Measurements from ENCODE around the gene WDR20.
A peak's percentile ranks its signal among the peaks of the same experiment; 100 is the strongest.
"Not testable (repeated sequence)": the region's sequence is repeated elsewhere in the genome, so short reads cannot be mapped to it uniquely, and the experiment has no call there.

Gene WDR20

DNA sequence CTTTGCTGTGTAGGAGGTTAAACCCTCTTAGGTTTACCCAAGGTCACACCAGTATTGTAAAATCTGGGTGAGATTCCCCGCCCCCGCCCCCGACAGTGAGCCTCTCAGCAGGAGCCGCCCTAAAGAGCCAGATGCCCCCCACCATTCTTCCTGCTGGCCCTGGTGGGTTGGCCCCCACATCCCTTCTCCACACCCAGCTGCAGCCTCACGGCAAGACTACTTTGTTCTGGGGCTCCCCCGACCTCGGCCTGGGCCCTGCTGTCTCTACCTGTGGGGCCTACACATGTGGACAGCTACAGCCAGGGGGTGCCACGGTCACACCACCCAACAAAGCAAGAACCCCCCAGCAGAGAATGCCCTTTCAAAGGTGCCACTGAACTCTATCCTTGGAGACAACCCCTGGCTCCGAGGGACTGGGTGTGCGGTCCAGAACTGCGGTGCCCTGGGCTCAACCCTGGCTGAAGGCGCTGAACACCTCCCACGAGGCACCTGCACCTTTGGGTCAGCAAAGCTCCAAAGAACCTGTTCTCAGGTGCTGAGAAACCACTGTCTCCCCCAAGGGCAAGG is 82.4 kb downstream of the WDR20 start:
- no peak for DNase-seq

DNA sequence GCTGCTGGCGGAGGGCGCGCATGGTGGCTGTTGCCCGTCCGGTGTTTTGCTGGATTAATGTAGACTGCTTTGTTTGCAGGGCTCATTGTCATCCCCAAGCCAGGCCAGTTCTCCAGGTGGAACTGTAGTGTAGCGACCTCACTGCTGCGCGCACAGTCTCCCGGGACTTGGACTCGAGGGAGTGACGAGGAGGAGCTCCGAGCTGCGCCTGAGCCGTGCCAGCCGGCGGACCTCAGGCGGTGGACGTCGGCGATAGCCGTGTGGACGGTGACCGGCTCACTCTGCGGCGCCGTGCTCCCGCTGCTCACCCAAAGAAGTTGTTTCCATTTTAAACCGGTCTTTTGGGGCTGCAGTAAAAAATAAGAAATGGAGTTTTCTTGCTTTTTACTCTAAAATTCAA is 83.1 kb downstream of the WDR20 start:
- DNase-seq, result no peak

DNA sequence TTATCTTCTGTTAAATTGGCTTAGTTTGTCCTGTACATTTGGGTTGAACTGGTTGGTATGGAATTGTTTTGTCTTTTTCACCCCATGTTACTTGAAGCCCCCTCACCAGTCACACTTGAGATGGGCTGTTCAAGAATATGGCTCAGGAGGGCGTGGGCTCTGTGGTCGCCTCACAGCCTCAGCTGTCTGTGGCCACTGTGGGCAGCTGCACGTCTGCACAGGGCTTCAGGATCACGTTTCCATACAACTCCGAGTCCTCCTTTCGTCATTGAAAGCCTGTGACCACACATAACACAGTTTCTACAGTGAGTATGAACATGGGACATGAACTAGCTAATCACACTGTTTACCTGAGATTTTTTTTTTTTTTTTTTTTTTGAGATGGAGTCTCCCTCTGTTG is 84.0 kb downstream of the WDR20 start:
- no peak for DNase-seq

- DNase-seq, result no peak
These were observed 85.7 kb downstream of the WDR20 start for GRCh38 chr14:102225386-102225785.

GRCh38 chr14:102225936-102226335 is 86.2 kb downstream of the WDR20 start:
- DNase-seq, result no peak

DNA sequence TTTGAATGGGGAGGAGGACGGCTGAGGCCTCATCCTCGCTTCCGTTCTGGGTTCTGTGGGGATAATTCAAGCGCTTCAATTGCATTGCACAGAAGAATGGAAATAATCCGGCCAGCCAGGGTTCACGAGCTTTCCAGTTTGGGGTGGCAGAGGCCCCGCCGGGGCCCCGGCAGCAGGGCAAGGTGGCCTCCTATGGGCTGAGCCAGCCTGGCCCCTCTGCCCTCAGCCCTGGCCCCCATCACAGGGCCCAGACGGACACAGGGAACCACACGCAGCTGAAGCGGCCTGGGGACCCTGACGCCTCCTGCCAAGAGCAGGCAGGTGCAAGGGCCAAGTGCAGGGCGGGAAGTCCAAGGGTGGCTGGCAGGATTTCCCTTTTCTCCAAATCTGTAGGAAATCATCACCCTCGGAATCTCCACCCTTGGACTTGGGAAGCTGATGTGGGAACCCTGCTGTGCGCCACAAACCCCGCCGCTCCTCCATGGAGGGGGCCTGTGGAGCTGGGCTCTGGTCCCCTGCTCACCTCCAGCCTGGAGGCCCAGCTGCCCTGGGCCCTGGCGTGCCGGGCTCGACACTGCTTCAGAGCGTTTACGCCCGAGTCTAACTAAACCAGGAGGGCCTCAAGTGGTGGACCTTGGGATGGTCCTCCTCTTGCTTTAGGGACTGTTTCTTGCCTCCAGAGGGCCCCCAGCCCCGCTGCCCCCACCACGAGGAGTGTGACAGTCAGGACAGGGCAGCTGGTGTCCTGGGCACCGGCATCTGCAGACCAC is 86.8 kb downstream of the WDR20 start:
- DNase-seq, result no peak

DNA sequence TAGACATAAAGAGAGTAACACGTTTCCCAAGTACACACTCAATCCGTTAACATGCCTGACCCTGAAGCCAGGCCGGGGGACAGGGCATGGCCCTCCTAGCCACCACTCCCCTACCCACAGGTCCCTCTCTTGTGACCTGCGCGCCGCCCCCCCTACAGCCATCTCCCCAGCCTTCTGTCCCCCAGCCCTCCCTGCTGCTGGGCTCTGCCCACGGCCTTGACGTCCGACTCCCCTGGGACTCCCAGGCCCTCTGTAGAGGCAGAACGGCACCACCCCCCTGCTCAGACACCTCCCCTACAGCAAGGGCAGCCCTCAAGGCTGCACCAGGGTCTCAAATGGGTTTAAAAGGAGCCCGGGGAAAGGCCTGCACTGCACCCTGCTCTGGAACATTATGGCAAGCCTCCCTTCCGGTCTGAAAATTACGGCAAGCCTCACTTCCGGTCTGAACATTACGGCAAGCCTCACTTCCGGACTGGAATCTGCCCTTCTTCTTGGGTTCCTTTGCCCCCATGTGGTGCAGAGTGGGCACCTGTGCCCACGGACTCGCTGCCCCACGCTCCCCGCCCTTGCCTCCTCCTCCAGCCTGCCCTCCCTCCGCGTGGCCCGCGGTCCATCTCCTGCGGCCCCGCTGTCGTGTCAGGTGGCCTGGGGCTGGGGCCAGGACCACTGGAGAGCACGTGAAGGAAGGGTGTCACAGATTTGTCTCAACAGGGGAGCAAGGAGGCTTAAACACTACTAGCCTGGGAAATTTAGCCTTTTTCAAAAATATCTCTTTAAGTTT is 87.7 kb downstream of the WDR20 start:
- DNase-seq, result no peak

DNA sequence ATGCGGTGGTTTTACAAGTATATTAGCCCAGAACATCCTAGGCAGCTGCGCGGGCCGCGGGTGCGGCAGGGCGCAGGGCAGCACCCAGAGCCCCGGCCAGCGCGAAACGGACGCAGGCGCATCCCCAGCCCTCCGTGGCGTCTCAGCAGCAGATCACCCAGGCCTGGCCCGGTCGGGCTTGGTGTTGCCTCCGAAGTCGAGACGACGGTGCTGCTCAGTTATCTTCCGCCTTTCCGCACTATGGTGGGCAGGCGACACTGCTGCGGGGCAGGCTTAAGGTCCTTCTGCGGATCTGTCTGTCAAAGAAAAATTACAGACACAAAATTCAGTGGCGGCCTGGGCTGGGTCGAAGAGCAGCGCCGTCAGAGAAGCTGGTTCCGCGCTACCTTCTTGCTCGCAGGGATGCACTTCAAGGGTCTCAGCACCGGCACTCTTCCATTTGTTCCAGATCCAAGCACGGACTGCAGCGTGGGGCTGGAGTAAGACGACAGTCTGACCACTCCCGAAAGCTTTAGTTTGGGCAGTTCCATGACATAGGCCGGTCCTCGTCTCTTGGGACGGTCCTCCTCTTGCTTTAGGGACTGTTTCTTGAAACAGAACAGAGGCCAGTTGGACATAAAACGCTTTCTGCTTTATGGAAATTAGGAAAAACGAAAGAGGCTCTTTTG is 89.5 kb downstream of the WDR20 start:
- DNase-seq, result no peak

DNA sequence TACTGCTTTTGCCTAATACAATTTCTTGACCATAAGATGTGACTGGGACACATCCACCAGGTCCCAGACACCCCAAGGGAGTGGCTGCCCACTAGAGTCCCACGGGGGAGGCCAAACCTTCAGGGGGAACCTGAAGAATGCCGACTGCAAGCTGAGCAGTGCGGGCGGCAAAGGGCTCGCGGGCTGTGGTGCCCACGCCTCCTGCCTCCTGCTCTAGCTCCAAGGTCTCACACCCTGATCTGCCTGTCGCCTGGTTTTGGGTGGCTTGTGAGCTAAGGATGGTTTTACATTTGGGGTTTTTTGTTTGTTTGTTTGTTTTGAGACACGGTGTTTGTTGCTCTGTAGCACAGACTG is 90.0 kb downstream of the WDR20 start:
- DNase-seq, result no peak

DNA sequence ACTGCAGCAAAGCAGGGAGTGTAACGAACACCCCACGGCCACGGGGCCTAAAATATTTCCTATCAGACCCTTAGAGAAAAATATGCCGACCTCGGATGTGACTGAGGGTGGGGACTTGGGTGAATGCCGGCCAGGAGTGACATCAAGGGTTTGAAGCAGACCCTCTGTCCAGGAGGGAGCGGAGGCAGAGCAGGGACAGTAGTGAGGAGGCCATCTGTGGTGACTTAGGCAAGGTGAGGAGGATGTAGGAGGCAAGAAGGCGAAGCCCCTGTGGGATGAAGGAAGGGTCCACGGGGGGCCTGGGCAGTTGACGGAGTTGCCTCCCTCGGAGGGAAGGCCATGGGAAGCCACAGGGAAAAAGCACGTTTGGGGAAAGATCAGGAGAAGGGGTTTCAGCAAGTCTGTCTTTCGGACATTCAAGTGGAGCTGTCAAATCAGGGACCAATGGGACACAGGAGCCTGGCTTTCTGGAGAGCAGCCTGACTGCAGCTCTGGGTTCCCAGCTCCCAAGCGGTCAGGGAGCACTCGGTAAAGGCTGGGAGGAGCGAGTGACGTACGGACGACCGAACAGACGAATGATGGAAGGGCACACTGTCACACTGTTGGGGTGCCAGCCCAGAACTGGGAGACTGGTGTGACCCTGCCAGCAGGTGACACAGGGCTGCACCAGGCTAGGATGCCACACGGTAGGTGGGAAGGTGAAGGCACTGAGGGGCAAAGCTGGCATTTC is 90.9 kb downstream of the WDR20 start:
- no peak for DNase-seq

GRCh38 chr14:102231476-102232347 is 92.0 kb downstream of the WDR20 start:
- no peak for DNase-seq

DNA sequence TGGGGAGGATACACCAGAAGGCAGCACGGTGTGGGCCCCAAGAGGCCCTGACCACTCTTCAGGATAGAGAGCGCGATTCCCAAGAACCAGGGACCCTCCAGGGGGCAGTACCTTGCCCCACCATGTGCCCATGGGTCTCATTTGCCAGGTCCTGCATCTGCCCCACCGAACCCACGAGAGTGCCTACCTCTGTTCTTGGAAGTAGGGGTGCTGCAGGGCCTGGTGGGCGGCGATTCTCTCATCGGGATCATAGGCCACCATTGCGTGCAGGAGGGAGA is 92.6 kb downstream of the WDR20 start:
- DNase-seq, result no peak

- DNase-seq, result no peak
These were observed 93.4 kb downstream of the WDR20 start for GRCh38 chr14:102233081-102233480.

DNA sequence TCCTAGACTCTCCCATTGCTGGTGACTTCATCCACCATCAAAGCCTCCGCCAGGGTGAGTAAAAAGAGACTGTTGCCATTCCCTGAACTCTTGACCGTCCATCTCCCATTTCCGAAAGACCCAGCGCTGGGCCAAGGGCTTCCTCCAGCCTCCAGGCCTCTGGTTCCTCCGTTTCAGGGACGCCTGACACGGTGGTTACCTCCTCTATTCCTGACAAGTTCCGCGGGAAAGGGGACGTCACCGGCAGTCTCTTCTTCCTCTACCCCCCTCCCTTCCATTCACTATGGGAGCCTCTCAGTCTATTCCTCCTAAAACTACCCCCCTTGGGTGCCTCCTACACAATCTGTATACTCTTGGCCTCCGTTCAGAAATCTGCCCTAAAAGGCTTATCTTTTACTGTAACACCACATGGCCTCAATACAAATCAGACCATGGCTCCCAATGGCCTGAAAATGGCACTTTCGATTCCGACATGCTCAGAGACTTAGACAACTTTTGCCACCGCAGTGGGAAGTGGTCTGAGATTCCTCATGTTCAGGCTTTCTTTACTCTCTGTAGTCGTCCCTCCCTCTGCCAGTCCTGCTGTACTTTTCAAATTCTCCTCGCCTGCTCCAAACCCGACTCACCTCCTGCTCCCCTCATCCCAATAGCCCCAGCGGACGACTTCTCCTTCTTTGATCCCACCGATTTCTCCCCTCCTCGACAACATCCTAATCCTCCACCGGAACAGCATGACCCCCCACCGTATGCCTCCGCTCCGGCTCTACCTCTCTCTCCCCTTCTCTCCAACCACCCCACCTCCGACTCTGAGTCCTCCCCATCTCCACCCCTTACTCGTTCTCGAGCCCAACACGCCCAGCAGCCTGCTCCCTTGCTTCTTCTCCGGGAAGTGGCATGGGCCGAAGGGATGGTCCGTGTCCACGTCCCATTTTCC is 94.9 kb downstream of the WDR20 start:
- DNase-seq, result no peak

GRCh38 chr14:102235275-102235897 is 95.7 kb downstream of the WDR20 start:
- DNase-seq, result peak; percentile 35

DNA sequence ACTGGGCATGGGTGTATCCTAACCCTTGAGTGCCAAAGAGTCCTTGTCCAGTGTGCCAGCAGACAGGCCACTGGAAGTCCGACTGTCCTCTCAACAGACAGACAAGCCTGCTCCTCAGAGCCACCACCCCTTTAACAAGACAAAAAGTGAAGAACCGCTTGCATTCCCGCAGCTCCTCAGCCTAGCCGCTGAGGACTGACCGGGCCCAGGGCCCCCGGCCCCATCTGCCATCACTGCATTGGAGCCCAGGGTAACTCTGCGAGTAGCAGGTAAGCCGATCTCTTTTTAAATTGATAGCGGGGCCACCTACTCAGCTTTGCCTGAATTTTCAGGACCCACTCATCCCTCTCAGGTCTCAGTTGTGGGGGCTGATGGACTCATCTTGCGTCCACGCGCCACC is 96.3 kb downstream of the WDR20 start:
- no peak for DNase-seq

GRCh38 chr14:102238131-102238530 is 98.4 kb downstream of the WDR20 start:
- DNase-seq, result no peak

DNA sequence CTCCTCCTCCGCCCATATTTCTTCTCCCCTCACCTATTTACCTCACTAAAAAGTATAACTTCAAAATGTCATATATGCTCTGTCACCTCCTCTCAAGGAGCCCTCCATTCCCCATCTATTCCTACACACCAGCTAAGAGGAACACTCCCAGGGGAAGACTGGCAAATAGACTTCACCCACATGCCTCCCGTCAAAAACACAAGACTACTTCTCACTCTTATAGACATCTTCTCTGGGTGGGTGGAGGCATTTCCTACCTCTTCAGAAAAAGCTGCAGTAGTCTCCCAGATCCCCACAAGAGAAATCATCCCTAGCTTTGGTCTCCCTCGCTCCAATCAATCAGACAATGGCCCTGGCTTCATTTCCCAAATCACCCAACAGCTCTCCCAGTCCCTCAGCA is 99.1 kb downstream of the WDR20 start:
- no peak for DNase-seq

DNA sequence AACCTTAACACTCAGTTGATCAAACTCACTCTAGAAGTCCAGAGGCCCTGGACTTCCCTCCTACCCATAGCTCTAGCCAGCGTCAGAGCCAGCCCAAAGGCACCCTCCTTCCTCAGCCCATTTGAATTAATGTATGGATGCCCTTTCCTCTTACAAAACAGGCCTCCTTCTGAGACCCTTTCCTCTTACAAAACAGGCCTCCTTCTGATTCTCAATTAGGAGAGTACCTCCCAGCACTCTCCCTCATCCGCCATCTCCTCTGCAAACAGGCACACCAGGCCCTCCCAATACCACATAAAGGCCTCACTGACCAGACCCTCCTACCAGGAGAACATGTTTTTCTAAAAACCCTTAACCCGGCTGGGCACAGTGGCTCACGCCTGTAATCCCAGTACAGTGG is 99.5 kb downstream of the WDR20 start:
- DNase-seq, result no peak

GRCh38 chr14:102240481-102240880 is 100.8 kb downstream of the WDR20 start:
- DNase-seq, result not testable (repeated sequence)

DNA sequence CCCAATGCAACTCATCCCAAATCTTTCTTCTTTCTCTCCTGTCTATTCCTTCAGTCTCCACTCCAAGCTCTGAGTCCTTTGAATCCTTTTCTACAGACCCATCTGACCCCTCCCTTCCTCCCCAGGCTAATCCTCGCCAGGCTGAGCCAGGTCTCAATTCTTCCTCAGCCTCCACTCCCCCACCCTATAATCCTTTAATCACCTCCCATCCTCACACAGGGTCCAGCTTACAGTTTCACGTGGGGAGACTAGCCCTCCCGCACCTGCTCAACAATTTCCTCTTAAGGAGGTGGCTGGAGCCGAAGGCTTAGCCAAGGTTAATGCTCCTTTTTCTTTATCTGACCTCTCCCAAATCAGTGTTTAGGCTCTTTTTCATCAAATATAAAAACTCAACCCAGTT is 101.5 kb downstream of the WDR20 start:
- no peak for DNase-seq
